H9 (cell line): ENCODE measurements around the gene RARB. TPM values are rescaled to one million over a fixed set of nuclear protein-coding genes. Genes with fewer than 3 reads are reported as not detected.

ENCODE experiments used
- DNase-seq: peaks from one replicate; pipeline ENCODE4 v3.0.0-alpha.2; 2017
- H2AFZ ChIP-seq: one replicate; pipeline ENCODE4 v1.6.1; 2013; ENCODE audit warnings: mild to moderate bottlenecking, low read length, control low read depth, moderate library complexity
- H2AK5ac ChIP-seq: 2 replicates; pipeline ENCODE4 v1.6.1; 2013; ENCODE audit warnings: low read length, control low read depth, mixed read lengths; ENCODE audit not compliant: insufficient read length
- H2BK120ac ChIP-seq: one replicate; pipeline ENCODE4 v1.6.1; 2013; ENCODE audit warnings: low read depth, mild to moderate bottlenecking, low read length, control low read depth, inconsistent platforms; ENCODE audit not compliant: poor library complexity, severe bottlenecking
- H2BK12ac ChIP-seq: 2 replicates; pipeline ENCODE4 v1.6.1; 2013; ENCODE audit warnings: low read length, control low read depth, mixed read lengths, low read depth; ENCODE audit not compliant: insufficient read length
- H2BK15ac ChIP-seq: 2 replicates; pipeline ENCODE4 v1.6.1; 2013; ENCODE audit warnings: low read depth, low read length, control low read depth
- H2BK20ac ChIP-seq: one replicate; pipeline ENCODE4 v1.6.1; 2013; ENCODE audit warnings: low read depth, mild to moderate bottlenecking, low read length, control low read depth, inconsistent platforms; ENCODE audit not compliant: poor library complexity, severe bottlenecking
- H2BK5ac ChIP-seq: 2 replicates; pipeline ENCODE4 v1.6.1; 2013; ENCODE audit warnings: low read length, control low read depth, mixed read lengths; ENCODE audit not compliant: insufficient read length
- H3K14ac ChIP-seq: 2 replicates; pipeline ENCODE4 v1.6.1; 2013; ENCODE audit warnings: low read length, control low read depth; ENCODE audit not compliant: insufficient read depth
- H3K18ac ChIP-seq: 2 replicates; pipeline ENCODE4 v1.6.1; 2013; ENCODE audit warnings: low read depth, mild to moderate bottlenecking, mixed read lengths, low read length, control low read depth; ENCODE audit not compliant: insufficient read length
- H3K23ac ChIP-seq: 2 replicates; pipeline ENCODE4 v1.6.1; 2013; ENCODE audit warnings: low read length, control low read depth, mixed read lengths, low read depth; ENCODE audit not compliant: insufficient read length
- H3K23me2 ChIP-seq: 2 replicates; pipeline ENCODE4 v1.6.1; 2013; ENCODE audit warnings: low read depth, mild to moderate bottlenecking, mixed read lengths, low read length, control low read depth; ENCODE audit not compliant: insufficient read length, poor library complexity, severe bottlenecking
- H3K27ac ChIP-seq: 2 replicates; pipeline ENCODE4 v1.5.1; 2013; ENCODE audit warnings: low read length, control low read depth, mixed read lengths, low read depth; ENCODE audit not compliant: insufficient read length
- H3K27me3 ChIP-seq: 2 replicates; pipeline ENCODE4 v1.6.1; 2013; ENCODE audit warnings: low read length, control low read depth, inconsistent platforms; ENCODE audit not compliant: insufficient read depth
- H3K4ac ChIP-seq: 2 replicates; pipeline ENCODE4 v1.6.1; 2013; ENCODE audit warnings: low read depth, mild to moderate bottlenecking, control low read depth, inconsistent platforms, low read length, moderate library complexity
- H3K4me1 ChIP-seq: 2 replicates; pipeline ENCODE4 v1.6.1; 2013; ENCODE audit warnings: low read length, control low read depth, inconsistent platforms; ENCODE audit not compliant: insufficient read depth
- H3K4me2 ChIP-seq: 2 replicates; pipeline ENCODE4 v1.6.1; 2013; ENCODE audit warnings: low read length, control low read depth, mixed read lengths; ENCODE audit not compliant: insufficient read length, insufficient read depth
- H3K56ac ChIP-seq: 2 replicates; pipeline ENCODE4 v1.6.1; 2013; ENCODE audit warnings: low read depth, mild to moderate bottlenecking, mixed read lengths, low read length, control low read depth; ENCODE audit not compliant: insufficient read length
- H3K79me1 ChIP-seq: 2 replicates; pipeline ENCODE4 v1.6.1; 2013; ENCODE audit warnings: low read depth, mild to moderate bottlenecking, moderate library complexity, low read length, control low read depth, inconsistent platforms; ENCODE audit not compliant: insufficient read depth, poor library complexity, severe bottlenecking
- H3K79me2 ChIP-seq: 2 replicates; pipeline ENCODE4 v1.6.1; 2013; ENCODE audit warnings: low read length, control low read depth, inconsistent platforms; ENCODE audit not compliant: insufficient read depth
- H3K9ac ChIP-seq: 2 replicates; pipeline ENCODE4 v1.6.1; 2013; ENCODE audit warnings: low read length, control low read depth, mixed read lengths; ENCODE audit not compliant: insufficient read length; ENCODE audit errors: extremely low read depth
- H3K9me3 ChIP-seq: one replicate; pipeline ENCODE4 v1.6.1; 2013; ENCODE audit warnings: low read depth, low read length, inconsistent platforms; ENCODE audit not compliant: control insufficient read depth
- H3T11ph ChIP-seq: one replicate; pipeline ENCODE4 v1.6.1; 2013; ENCODE audit warnings: mild to moderate bottlenecking, low read length, control low read depth, inconsistent platforms
- H4K20me1 ChIP-seq: one replicate; pipeline ENCODE4 v1.6.1; 2013; ENCODE audit not compliant: control insufficient read depth, insufficient read length, insufficient read depth
- H4K5ac ChIP-seq: 2 replicates; pipeline ENCODE4 v1.6.1; 2013; ENCODE audit warnings: low read depth, mild to moderate bottlenecking, mixed read lengths, low read length, control low read depth; ENCODE audit not compliant: insufficient read length
- H4K8ac ChIP-seq: replicated peaks from 2 replicates; pipeline ENCODE4 v1.6.1; 2013; ENCODE audit warnings: low read length, control low read depth, mixed read lengths, low read depth; ENCODE audit not compliant: insufficient read length
- H4K91ac ChIP-seq: 2 replicates; pipeline ENCODE4 v1.6.1; 2013; ENCODE audit warnings: low read depth, mild to moderate bottlenecking, moderate library complexity, mixed read lengths, low read length, control low read depth; ENCODE audit not compliant: insufficient read length
- H3K27ac Mint-ChIP-seq, 3 experiments: 2 replicates in 2 of 3; 3 replicates in 1 of 3; pipeline ENCODE4 v1.8.0; 2020 to 2021; ENCODE audit warnings: mixed read lengths in 3 of 3, mild to moderate bottlenecking in 1 of 3, moderate library complexity in 1 of 3
- H3K27me3 Mint-ChIP-seq: 2 replicates; pipeline ENCODE4 v1.8.0; 2021; ENCODE audit warnings: low read depth, mild to moderate bottlenecking, moderate library complexity, mixed read lengths
- H3K36me3 Mint-ChIP-seq, 3 experiments: 2 replicates in 2 of 3; 3 replicates in 1 of 3; pipeline ENCODE4 v1.8.0; 2020 to 2021; ENCODE audit warnings: low read depth in 3 of 3, mixed read lengths in 3 of 3; ENCODE audit not compliant: insufficient read depth in 1 of 3
- H3K4me1 Mint-ChIP-seq, 2 experiments: 2 replicates each; pipeline ENCODE4 v1.8.0; 2020; ENCODE audit warnings: mixed read lengths in 2 of 2
- H3K4me3 Mint-ChIP-seq, 2 experiments: 2 replicates in 1 of 2; 3 replicates in 1 of 2; pipeline ENCODE4 v1.8.0; 2020 to 2021; ENCODE audit warnings: mild to moderate bottlenecking in 2 of 2, mixed read lengths in 2 of 2, moderate library complexity in 1 of 2
- H3K9me3 Mint-ChIP-seq, 2 experiments: 2 replicates in 1 of 2; 3 replicates in 1 of 2; pipeline ENCODE4 v1.8.0; 2020; ENCODE audit warnings: mild to moderate bottlenecking in 2 of 2, mixed read lengths in 2 of 2, moderate library complexity in 1 of 2
- WGBS: extraction: QIAGEN DNeasy Blood & Tissue Kit; methylation state at CpG from one replicate; pipeline ENCODE4 v1.1.7; 2013; ENCODE audit warnings: missing lambda C conversion rate, low lambda C conversion rate, mixed read lengths; ENCODE audit not compliant: insufficient read length; ENCODE audit errors: extremely low coverage; 5-methylcytosine and 5-hydroxymethylcytosine counted together
- total RNA-seq: library from RNA; stranded (reverse); gene quantifications from 2 replicates; pipeline ENCODE4 v1.2.1, GENCODE V29; 2021
- TF ChIP-seq, protein P1 (sequence below): fragments of 200-600 bp; sonication (generic); conservative IDR thresholded peaks from 3 replicates; pipeline ENCODE4 v1.8.0; 2021; ENCODE audit warnings: antibody characterized with exemption, mild to moderate bottlenecking

RARB gene
- total RNA-seq, 1 experiment from 2014 or later, result 0.22 TPM

GRCh38 chr3:25620493-25620892 lies 192.4 kb downstream of the RARB start:
- Histone ChIP-seq H3K79me1 (no peaks in the 10 kb centered on the region), H4K5ac (no peak overlapping the region), H2AFZ (no peak overlapping the region), H4K91ac (no peak overlapping the region), H2BK20ac (no peak overlapping the region), H3K18ac (no peak overlapping the region), H3K4me1 (no peaks in the 10 kb centered on the region), H3K9me3 (no peaks in the 10 kb centered on the region), H4K20me1 (no peaks in the 10 kb centered on the region), H3K4ac (no peak overlapping the region), H3K4me2 (no peak overlapping the region), H2AK5ac (no peak overlapping the region), H3K79me2 (no peaks in the 10 kb centered on the region), H2BK5ac (no peak overlapping the region), H2BK15ac (no peak overlapping the region), H3K27ac (no peak overlapping the region), H3K27me3 (no peaks in the 10 kb centered on the region), H3K14ac (no peak overlapping the region), H4K8ac (no peak overlapping the region), H3K9ac (no peak overlapping the region), H2BK120ac (no peak overlapping the region), H3K23ac (no peak overlapping the region), H2BK12ac (no peak overlapping the region), H3K56ac (no peak overlapping the region), H3K23me2 (no peaks in the 10 kb centered on the region), H3T11ph (no peak overlapping the region)
- H3K27me3 Mint-ChIP-seq, result no peaks in the 10 kb centered on the region
- H3K9me3 Mint-ChIP-seq, result no peaks in the 10 kb centered on the region
- peaks cover 30 to 70% (median 69%) of the 10 kb centered on the region in 3 experiments for H3K36me3 Mint-ChIP-seq
- H3K4me3 Mint-ChIP-seq, result no peak overlapping the region
- H3K4me1 Mint-ChIP-seq, result no peaks in the 10 kb centered on the region
- no peak for DNase-seq
- WGBS, result no CpG with 5 or more reads among the region's 5 CpGs
- TF ChIP-seq, protein P1, sequence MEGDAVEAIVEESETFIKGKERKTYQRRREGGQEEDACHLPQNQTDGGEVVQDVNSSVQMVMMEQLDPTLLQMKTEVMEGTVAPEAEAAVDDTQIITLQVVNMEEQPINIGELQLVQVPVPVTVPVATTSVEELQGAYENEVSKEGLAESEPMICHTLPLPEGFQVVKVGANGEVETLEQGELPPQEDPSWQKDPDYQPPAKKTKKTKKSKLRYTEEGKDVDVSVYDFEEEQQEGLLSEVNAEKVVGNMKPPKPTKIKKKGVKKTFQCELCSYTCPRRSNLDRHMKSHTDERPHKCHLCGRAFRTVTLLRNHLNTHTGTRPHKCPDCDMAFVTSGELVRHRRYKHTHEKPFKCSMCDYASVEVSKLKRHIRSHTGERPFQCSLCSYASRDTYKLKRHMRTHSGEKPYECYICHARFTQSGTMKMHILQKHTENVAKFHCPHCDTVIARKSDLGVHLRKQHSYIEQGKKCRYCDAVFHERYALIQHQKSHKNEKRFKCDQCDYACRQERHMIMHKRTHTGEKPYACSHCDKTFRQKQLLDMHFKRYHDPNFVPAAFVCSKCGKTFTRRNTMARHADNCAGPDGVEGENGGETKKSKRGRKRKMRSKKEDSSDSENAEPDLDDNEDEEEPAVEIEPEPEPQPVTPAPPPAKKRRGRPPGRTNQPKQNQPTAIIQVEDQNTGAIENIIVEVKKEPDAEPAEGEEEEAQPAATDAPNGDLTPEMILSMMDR, result no peak
- H3K27ac Mint-ChIP-seq, result no peak overlapping the region
